GM21360 (cell line): ENCODE results near the gene ACP4.
"Not testable (repeated sequence)": the region's sequence is repeated elsewhere in the genome, so short reads cannot be mapped to it uniquely, and the experiment has no call there.

Experiments
- ATAC-seq: cut with Tn5 transposase; IDR thresholded peaks from one replicate; pipeline ENCODE4 v1.9.1; 2021; ENCODE audit warnings: mild to moderate bottlenecking, moderate library complexity; ENCODE audit not compliant: unreplicated experiment

ACP4 gene

GRCh38 chr19:50790396-50790795, at the start of gene ACP4:
Gene ACP4 (plus strand): TSS chr19:50790415. CDS start chr19:50790415, 0 bp downstream.
- ATAC-seq, result no peak

GRCh38 chr19:50741179-50741933, 48.9 kb upstream of the ACP4 start:
- ATAC-seq, result no peak

- no peak for ATAC-seq
These were observed 46.7 kb upstream of the ACP4 start for GRCh38 chr19:50743537-50743936.

GRCh38 chr19:50745221-50745620, 45.0 kb upstream of the ACP4 start:
- no peak for ATAC-seq

- ATAC-seq, result not testable (repeated sequence)
These were observed 43.1 kb upstream of the ACP4 start for GRCh38 chr19:50747141-50747540.

GRCh38 chr19:50749490-50749889, 40.7 kb upstream of the ACP4 start:
- no peak for ATAC-seq

- ATAC-seq, result no peak
These were observed 40.2 kb upstream of the ACP4 start for GRCh38 chr19:50750010-50750409.

- ATAC-seq, result no peak
These were observed 36.3 kb upstream of the ACP4 start for GRCh38 chr19:50753879-50754278.

- not testable (repeated sequence) for ATAC-seq
These were observed 34.0 kb upstream of the ACP4 start for GRCh38 chr19:50756244-50756643.

- not testable (repeated sequence) for ATAC-seq
These were observed 32.6 kb upstream of the ACP4 start for GRCh38 chr19:50757624-50758023.

GRCh38 chr19:50759076-50759475, 31.1 kb upstream of the ACP4 start:
- ATAC-seq, result not testable (repeated sequence)

- ATAC-seq, result no peak
These were observed 30.3 kb upstream of the ACP4 start for GRCh38 chr19:50759886-50760285.

- not testable (repeated sequence) for ATAC-seq
These were observed 28.7 kb upstream of the ACP4 start for GRCh38 chr19:50761501-50761900.

- ATAC-seq, result not testable (repeated sequence)
These were observed 26.7 kb upstream of the ACP4 start for GRCh38 chr19:50763521-50763920.

GRCh38 chr19:50764409-50764808, 25.8 kb upstream of the ACP4 start:
- no peak for ATAC-seq

GRCh38 chr19:50766746-50767145, 23.5 kb upstream of the ACP4 start:
- ATAC-seq, result not testable (repeated sequence)

GRCh38 chr19:50767263-50767662, 23.0 kb upstream of the ACP4 start:
- not testable (repeated sequence) for ATAC-seq

GRCh38 chr19:50768277-50768676, 21.9 kb upstream of the ACP4 start:
- ATAC-seq, result no peak

GRCh38 chr19:50770164-50770563, 20.1 kb upstream of the ACP4 start, which contains the start of gene GPR32:
Gene GPR32 (plus strand): TSS chr19:50770464. CDS start chr19:50770601, 137 bp downstream.
- not testable (repeated sequence) for ATAC-seq

- ATAC-seq, result no peak
These were observed 19.3 kb upstream of the ACP4 start for GRCh38 chr19:50770888-50771287.

- ATAC-seq, result no peak
These were observed 17.7 kb upstream of the ACP4 start for GRCh38 chr19:50772476-50772875.

- ATAC-seq, result not testable (repeated sequence)
These were observed 17.3 kb upstream of the ACP4 start for GRCh38 chr19:50772912-50773311.

GRCh38 chr19:50773454-50773853, 16.8 kb upstream of the ACP4 start:
- ATAC-seq, result not testable (repeated sequence)
